Stimulated activated CD4-positive, alpha-beta T cell treated with anti-CD3 and anti-CD28 coated beads, Interleukin-2, amount 100 ng/mL, for 48 hours (primary cell): ENCODE results near the gene MMP12.
"Not testable (repeated sequence)": the region's sequence is repeated elsewhere in the genome, so short reads cannot be mapped to it uniquely, and the experiment has no call there.

Experiments
- DNase-seq, 2 donors: peaks; one replicate each; pipeline ENCODE4 v3.0.0-alpha.2; 2020

The MMP12 gene

GRCh38 chr11:102874852-102875251 lies at the start of gene MMP12:
MMP12 (minus strand) TSS chr11:102874982; CDS start chr11:102874937, 45 bp downstream.
- no peak for DNase-seq

GRCh38 chr11:102921587-102922220 lies 46.9 kb upstream of the MMP12 start:
- DNase-seq, result no peak

GRCh38 chr11:102920118-102920684 lies 45.4 kb upstream of the MMP12 start:
- no peak for DNase-seq

GRCh38 chr11:102915044-102915375 lies 40.2 kb upstream of the MMP12 start:
- no peak for DNase-seq

- no peak for DNase-seq
Measured at GRCh38 chr11:102914238-102915043, 39.7 kb upstream of the MMP12 start.

- DNase-seq, result no peak
Measured at GRCh38 chr11:102912482-102912830, 37.7 kb upstream of the MMP12 start.

GRCh38 chr11:102911758-102912481 lies 37.1 kb upstream of the MMP12 start:
- DNase-seq, result no peak

GRCh38 chr11:102905848-102906247 lies 31.1 kb upstream of the MMP12 start:
- DNase-seq, result not testable (repeated sequence)

GRCh38 chr11:102903895-102904294 lies 29.1 kb upstream of the MMP12 start:
- not testable (repeated sequence) for DNase-seq

GRCh38 chr11:102900346-102900745 lies 25.6 kb upstream of the MMP12 start:
- DNase-seq, result no peak

- DNase-seq, result no peak
Measured at GRCh38 chr11:102891736-102892135, 17.0 kb upstream of the MMP12 start.

- no peak for DNase-seq
Measured at GRCh38 chr11:102886999-102887398, 12.2 kb upstream of the MMP12 start.

- no peak for DNase-seq
Measured at GRCh38 chr11:102883141-102883540, 8.4 kb upstream of the MMP12 start.

GRCh38 chr11:102882389-102883024 lies 7.7 kb upstream of the MMP12 start:
- DNase-seq, result no peak

- no peak for DNase-seq
Measured at GRCh38 chr11:102879801-102880200, 5.0 kb upstream of the MMP12 start.

- no peak for DNase-seq
Measured at GRCh38 chr11:102878595-102878994, 3.8 kb upstream of the MMP12 start.

- not testable (repeated sequence) for DNase-seq
Measured at GRCh38 chr11:102869354-102869964, 5.3 kb downstream of the MMP12 start.

- DNase-seq, result no peak
Measured at GRCh38 chr11:102868339-102868738, 6.4 kb downstream of the MMP12 start.

- DNase-seq, result no peak
Measured at GRCh38 chr11:102864724-102865123, 10.1 kb downstream of the MMP12 start.

GRCh38 chr11:102853956-102854355 lies 20.8 kb downstream of the MMP12 start:
- DNase-seq, result no peak

- DNase-seq, result no peak
Measured at GRCh38 chr11:102853055-102853454, 21.7 kb downstream of the MMP12 start.

GRCh38 chr11:102850973-102851745 lies 23.6 kb downstream of the MMP12 start:
- no peak for DNase-seq
